Mesangial cell (primary cell): ENCODE results near the gene RPL22L1. TPM values are rescaled to one million over a fixed set of nuclear protein-coding genes. Genes with fewer than 3 reads are reported as not detected.

Source experiments
- total RNA-seq: library from RNA; depleted of rRNA; stranded (reverse); fragments of >200 nt; gene quantifications from 2 replicates; pipeline ENCODE4 v1.2.3, GENCODE V29; 2015

The RPL22L1 gene
- 49.6 and 163 TPM in 2 replicates for total RNA-seq

DNA sequence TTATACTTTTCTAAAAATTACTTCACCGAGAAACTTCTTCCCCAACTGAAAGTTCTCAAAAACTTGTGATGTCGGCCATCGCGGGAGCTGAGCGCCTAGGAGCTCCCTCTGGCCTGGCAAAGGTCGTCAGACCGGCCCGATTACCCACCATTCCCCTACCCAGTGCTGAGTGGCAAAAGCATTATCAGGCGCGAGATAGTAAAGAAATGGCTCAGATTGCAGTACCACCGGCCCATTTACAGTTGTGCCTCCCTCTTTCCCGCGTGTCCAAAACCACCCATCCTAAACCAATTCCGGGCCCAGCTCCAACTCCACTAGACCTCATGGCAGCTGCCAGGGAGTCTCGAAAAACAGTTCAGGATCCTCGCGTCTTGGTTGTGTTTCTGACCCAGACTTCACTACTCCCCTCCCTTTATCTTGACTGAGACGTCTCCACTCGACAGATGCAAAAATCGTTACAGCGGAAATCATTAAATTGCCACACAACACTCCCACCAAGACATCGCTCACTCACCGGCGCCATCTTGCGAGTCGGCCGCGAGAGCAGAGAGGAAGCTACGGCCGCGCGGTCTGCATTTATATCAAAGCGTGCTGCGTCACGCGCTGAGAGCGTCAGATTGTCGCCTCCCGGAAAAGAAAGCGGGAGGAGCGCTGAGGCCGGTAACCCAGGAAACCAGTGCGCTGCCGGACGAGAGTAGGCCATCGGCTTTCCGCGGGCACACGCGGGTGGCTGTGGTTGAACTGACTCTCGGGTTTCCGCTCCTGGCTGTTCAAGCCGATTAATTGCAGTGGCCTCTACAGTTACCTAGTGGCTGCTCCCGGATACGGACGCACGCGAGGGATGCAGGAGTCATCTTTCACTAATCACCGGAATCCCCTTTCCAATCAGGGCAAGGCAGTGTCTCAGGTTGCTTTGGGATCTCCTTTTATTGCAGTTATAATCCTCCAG is at the start of gene RPL22L1:
RPL22L1 (minus strand) TSS at position 551 of the 949 bp plus-strand sequence; CDS start at position 523, 28 bp downstream.

DNA sequence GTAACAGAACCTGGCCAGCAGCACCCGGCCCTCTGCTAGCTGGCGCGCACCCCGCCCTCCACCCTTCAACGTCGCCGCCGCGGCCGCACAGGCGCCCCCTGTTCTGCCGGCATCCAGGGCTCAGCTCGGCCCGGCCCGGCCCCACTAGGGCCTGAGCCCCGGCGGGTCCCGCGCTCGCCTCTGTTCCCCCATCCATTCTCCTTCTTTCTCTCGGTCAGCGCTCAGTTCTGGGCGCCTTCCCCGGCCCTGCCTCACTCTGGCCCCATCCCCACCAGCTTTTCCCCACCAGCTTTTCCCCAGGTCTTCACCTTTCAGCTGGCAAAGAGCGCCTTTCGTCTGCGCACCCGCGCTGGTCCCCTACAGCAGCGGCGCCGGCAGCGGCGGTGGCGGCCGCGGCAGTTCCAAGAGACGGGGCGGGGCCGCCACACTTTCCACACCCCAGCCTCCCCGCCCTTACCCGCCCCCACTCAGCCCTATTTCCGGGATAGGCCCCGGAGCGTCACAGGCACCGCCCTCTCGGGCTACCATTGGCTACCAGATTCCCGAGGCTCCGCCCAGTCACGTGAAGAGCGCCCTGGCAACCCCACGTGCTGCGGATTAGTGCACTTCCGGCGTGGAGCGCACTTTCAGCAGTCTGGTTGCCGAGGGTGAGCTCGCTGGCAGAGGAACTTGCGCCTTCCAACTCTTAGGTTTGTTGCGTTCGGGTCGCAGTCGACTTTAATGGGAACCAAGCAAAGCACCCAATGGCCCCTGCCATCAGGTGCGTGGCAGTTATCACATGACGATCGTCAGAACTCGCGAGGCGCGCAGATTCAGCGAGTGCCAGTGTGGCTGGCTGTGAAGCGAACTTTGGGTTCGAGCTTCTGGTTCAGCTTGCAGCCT is 38.5 kb upstream of the RPL22L1 start, which contains the start of gene EIF5A2:
EIF5A2 (minus strand) TSS at position 403 of the 882 bp plus-strand sequence. CDS start 831 bp downstream, outside the sequence.

Other genes with a start within 250 kb of the RPL22L1 start
- gene EIF5A2, start 38.4 kb upstream of the RPL22L1 start, total RNA-seq: 3.5 and 5.2 TPM in 2 replicates
- gene SLC2A2, start 156.5 kb upstream of the RPL22L1 start, total RNA-seq: 1.9 TPM in 1 of 2 replicates, not detected in the other